SU-DHL-6 (cell line): ENCODE results near the gene MYO18A.

Experiments
- H2AFZ ChIP-seq: fragments of 200-600 bp; sonication (generic); 2 replicates; pipeline ENCODE4 v1.6.1; 2014; ENCODE audit warnings: low read depth, mild to moderate bottlenecking, moderate library complexity, mixed read lengths, antibody characterized with exemption, low read length; ENCODE audit not compliant: severe bottlenecking
- H3F3A ChIP-seq: fragments of 200-600 bp; shearing (Covaris generic); 2 replicates; pipeline ENCODE4 v1.6.0; 2016; ENCODE audit warnings: antibody characterized with exemption, mild to moderate bottlenecking; ENCODE audit not compliant: insufficient read depth
- H3K27ac ChIP-seq: fragments of 200-600 bp; sonication (generic); 2 replicates; pipeline ENCODE4 v1.5.1; 2016; ENCODE audit warnings: low read depth, mild to moderate bottlenecking, low read length, moderate library complexity, mixed read lengths
- H3K27me3 ChIP-seq: fragments of 200-600 bp; sonication (generic), shearing (Covaris generic); 2 replicates; pipeline ENCODE4 v1.6.0; 2014; ENCODE audit warnings: mild to moderate bottlenecking, low read length
- H3K36me3 ChIP-seq: fragments of 200-600 bp; sonication (generic); 2 replicates; pipeline ENCODE4 v1.6.1; 2014; ENCODE audit warnings: mild to moderate bottlenecking, low read length, mixed read lengths
- H3K4me2 ChIP-seq: fragments of 300-600, 200-600 bp; shearing (Covaris generic), sonication (generic); 2 replicates; pipeline ENCODE4 v1.6.0; 2014; ENCODE audit warnings: low read length, low read depth, mild to moderate bottlenecking; ENCODE audit not compliant: poor library complexity, severe bottlenecking
- H3K4me3 ChIP-seq: fragments of 200-600 bp; sonication (generic); 2 replicates; pipeline ENCODE4 v1.5.1; 2014; ENCODE audit warnings: antibody characterized with exemption, low read length, mild to moderate bottlenecking, mixed read lengths; ENCODE audit not compliant: insufficient read depth, poor library complexity, severe bottlenecking
- H3K79me2 ChIP-seq: fragments of 200-600 bp; sonication (generic); 2 replicates; pipeline ENCODE4 v1.6.1; 2014; ENCODE audit warnings: mild to moderate bottlenecking, low read length, moderate library complexity; ENCODE audit not compliant: insufficient read depth
- H3K9ac ChIP-seq: fragments of 200-600 bp; sonication (generic); 2 replicates; pipeline ENCODE4 v1.7.0; 2014; ENCODE audit warnings: mild to moderate bottlenecking, low read length
- H3K9me2 ChIP-seq: fragments of 200-600 bp; sonication (generic); replicated peaks from 2 replicates; pipeline ENCODE4 v1.6.1; 2014; ENCODE audit warnings: low read length; ENCODE audit not compliant: insufficient read depth
- H3K9me3 ChIP-seq: fragments of 200-600 bp; sonication (generic); 2 replicates; pipeline ENCODE4 v1.6.1; 2014; ENCODE audit warnings: low read length, mixed read lengths; ENCODE audit not compliant: insufficient read depth
- H4K20me1 ChIP-seq: fragments of 200-600 bp; sonication (generic); 2 replicates; pipeline ENCODE4 v1.6.1; 2014; ENCODE audit warnings: low read depth, mild to moderate bottlenecking, antibody characterized with exemption, low read length, moderate library complexity, mixed read lengths
- CTCF ChIP-seq: fragments of 200-600 bp; sonication (generic); IDR thresholded peaks from one replicate; pipeline ENCODE4 v1.5.1; 2017; ENCODE audit warnings: antibody characterized with exemption, mild to moderate bottlenecking, low read length, moderate library complexity; ENCODE audit not compliant: insufficient read depth, poor library complexity, severe bottlenecking
- EZH2phosphoT487 ChIP-seq: fragments of 200-600 bp; sonication (generic), shearing (Covaris generic); conservative IDR thresholded peaks from 2 replicates; pipeline ENCODE4 v1.6.1; 2018; ENCODE audit warnings: mild to moderate bottlenecking, antibody characterized with exemption, low read length, moderate library complexity, mixed read lengths

MYO18A gene

GRCh38 chr17:29060475-29060874 lies 119.7 kb downstream of the MYO18A start:
- no peak overlapping the region for H2AFZ ChIP-seq
- no peaks in the 10 kb centered on the region for H3K36me3 ChIP-seq
- no peaks in the 10 kb centered on the region for H4K20me1 ChIP-seq
- H3K27ac ChIP-seq, result no peak overlapping the region
- no peaks in the 10 kb centered on the region for H3K9me2 ChIP-seq
- H3F3A ChIP-seq, result no peaks in the 10 kb centered on the region
- no peaks in the 10 kb centered on the region for H3K9me3 ChIP-seq
- H3K4me3 ChIP-seq, result no peak overlapping the region
- no peak overlapping the region for H3K4me2 ChIP-seq
- H3K27me3 ChIP-seq, result no peaks in the 10 kb centered on the region
- H3K79me2 ChIP-seq, result no peaks in the 10 kb centered on the region
- TF ChIP-seq EZH2phosphoT487 (no peak), CTCF (no peak)
- no peak overlapping the region for H3K9ac ChIP-seq

- Histone ChIP-seq H3K9ac (no peak overlapping the region), H3K9me3 (no peaks in the 10 kb centered on the region), H3F3A (no peaks in the 10 kb centered on the region), H3K9me2 (no peaks in the 10 kb centered on the region), H3K79me2 (no peaks in the 10 kb centered on the region), H4K20me1 (no peaks in the 10 kb centered on the region), H3K36me3 (no peaks in the 10 kb centered on the region), H2AFZ (no peak overlapping the region), H3K27ac (no peak overlapping the region), H3K27me3 (no peaks in the 10 kb centered on the region), H3K4me3 (no peak overlapping the region), H3K4me2 (no peak overlapping the region)
- TF ChIP-seq CTCF, result no peak
- no peak for TF ChIP-seq EZH2phosphoT487
These were observed 120.9 kb downstream of the MYO18A start for GRCh38 chr17:29059281-29059680.

- no peaks in the 10 kb centered on the region for H3K27me3 ChIP-seq
- H4K20me1 ChIP-seq, result no peaks in the 10 kb centered on the region
- H3K4me2 ChIP-seq, result no peak overlapping the region
- no peak overlapping the region for H2AFZ ChIP-seq
- H3K36me3 ChIP-seq, result no peaks in the 10 kb centered on the region
- no peaks in the 10 kb centered on the region for H3K9me2 ChIP-seq
- H3K9me3 ChIP-seq, result no peaks in the 10 kb centered on the region
- H3K9ac ChIP-seq, result no peak overlapping the region
- no peaks in the 10 kb centered on the region for H3K79me2 ChIP-seq
- H3K27ac ChIP-seq, result no peak overlapping the region
- H3K4me3 ChIP-seq, result no peak overlapping the region
- no peak for TF ChIP-seq CTCF
- TF ChIP-seq EZH2phosphoT487, result no peak
- no peaks in the 10 kb centered on the region for H3F3A ChIP-seq
These were observed 121.8 kb downstream of the MYO18A start for GRCh38 chr17:29058391-29058790.
